IMR-90 (cell line): Measurements from ENCODE around the gene ANKRD52. TPM values are rescaled to one million over a fixed set of nuclear protein-coding genes. Genes with fewer than 3 reads are reported as not detected.

Experiments
- ATAC-seq: fragments of 200-7000 bp; cut with Tn5 transposase; 2 replicates; pipeline ENCODE4 v1.9.1; 2020; ENCODE audit warnings: low read depth, mild to moderate bottlenecking, moderate library complexity
- BruUV-seq: library from RNA; stranded (reverse); fragments of 400-500 nt; replicated peaks from 2 replicates; lab custom pipeline; 2021; lab: Mats Ljungman, UMichigan
- CTCF ChIA-PET: fragments of 300-600 bp; formaldehyde crosslinking; extraction: SDS; loops from one replicate; lab custom pipeline; 2021; ENCODE audit warnings: antibody characterized with exemption; lab: Yijun Ruan, JAX
- POLR2A ChIA-PET: fragments of 300-600 bp; sonication (Branson Sonifier 250); formaldehyde crosslinking; loops from one replicate; lab custom pipeline; 2022; ENCODE audit warnings: antibody characterized with exemption; ENCODE audit not compliant: unreplicated experiment; lab: Charles Lee
- DNase-seq: peaks from one replicate; pipeline ENCODE4 v3.0.0; 2013
- H2AFZ ChIP-seq: replicated peaks from 2 replicates; pipeline ENCODE3; 2013; ENCODE audit warnings: low read length, mild to moderate bottlenecking; ENCODE audit not compliant: poor library complexity
- H2AK5ac ChIP-seq: 2 replicates; pipeline ENCODE4 v1.6.1; 2013; ENCODE audit warnings: low read depth, low read length, inconsistent platforms
- H2AK9ac ChIP-seq: replicated peaks from 2 replicates; pipeline ENCODE3; 2013; ENCODE audit warnings: mild to moderate bottlenecking, low read depth, low read length, moderate library complexity; ENCODE audit not compliant: poor library complexity
- H2BK120ac ChIP-seq: 2 replicates; pipeline ENCODE4 v1.6.1; 2013; ENCODE audit warnings: low read depth, low read length, inconsistent platforms
- H2BK15ac ChIP-seq: 3 replicates; pipeline ENCODE4 v1.6.1; 2013; ENCODE audit warnings: low read depth, low read length, inconsistent platforms
- H2BK20ac ChIP-seq: 2 replicates; pipeline ENCODE4 v1.6.1; 2013; ENCODE audit warnings: low read depth, mild to moderate bottlenecking, inconsistent platforms, low read length, moderate library complexity
- H2BK5ac ChIP-seq: 2 replicates; pipeline ENCODE4 v1.6.1; 2013; ENCODE audit warnings: mild to moderate bottlenecking, low read depth, low read length, inconsistent platforms; ENCODE audit not compliant: poor library complexity, severe bottlenecking
- H3K14ac ChIP-seq: replicated peaks from 2 replicates; pipeline ENCODE4 v1.6.1; 2013; ENCODE audit warnings: low read depth, low read length, inconsistent platforms
- H3K18ac ChIP-seq: 2 replicates; pipeline ENCODE4 v1.6.1; 2013; ENCODE audit warnings: low read depth, low read length, control low read depth
- H3K23ac ChIP-seq: 2 replicates; pipeline ENCODE4 v1.6.1; 2013; ENCODE audit warnings: low read depth, low read length, inconsistent platforms
- H3K27ac ChIP-seq: 2 replicates; pipeline ENCODE4 v1.5.1; 2013; ENCODE audit warnings: mild to moderate bottlenecking, control low read depth, low read length; ENCODE audit not compliant: insufficient read depth
- H3K27me3 ChIP-seq: 2 replicates; pipeline ENCODE4 v1.6.1; 2013; ENCODE audit warnings: low read length; ENCODE audit not compliant: control insufficient read depth, insufficient read depth
- H3K36me3 ChIP-seq: 2 replicates; pipeline ENCODE4 v1.6.1; 2013; ENCODE audit warnings: low read length, mixed read lengths; ENCODE audit not compliant: control insufficient read depth, insufficient read depth
- H3K4ac ChIP-seq: 2 replicates; pipeline ENCODE4 v1.6.1; 2013; ENCODE audit warnings: low read depth, low read length, inconsistent platforms
- H3K4me1 ChIP-seq: 2 replicates; pipeline ENCODE4 v1.6.1; 2013; ENCODE audit warnings: low read length, mixed read lengths; ENCODE audit not compliant: control insufficient read depth, insufficient read depth
- H3K4me2 ChIP-seq: 2 replicates; pipeline ENCODE4 v1.6.1; 2013; ENCODE audit warnings: low read depth, mild to moderate bottlenecking, control low read depth, low read length, moderate library complexity
- H3K4me3 ChIP-seq: 2 replicates; pipeline ENCODE4 v1.5.1; 2013; ENCODE audit warnings: low read depth, mild to moderate bottlenecking, control low read depth, low read length, moderate library complexity; ENCODE audit not compliant: insufficient read depth
- H3K56ac ChIP-seq: 2 replicates; pipeline ENCODE4 v1.6.1; 2013; ENCODE audit warnings: low read length, inconsistent platforms; ENCODE audit not compliant: insufficient read depth; ENCODE audit errors: extremely low read depth
- H3K79me1 ChIP-seq, 2 experiments: 2 replicates each; pipeline ENCODE4 v1.6.1; 2013; ENCODE audit warnings: low read length in 2 of 2, inconsistent platforms in 1 of 2, low read depth in 1 of 2
- H3K9ac ChIP-seq: 2 replicates; pipeline ENCODE4 v1.6.1; 2013; ENCODE audit warnings: low read depth, low read length, control low read depth
- H3K9me1 ChIP-seq: 2 replicates; pipeline ENCODE4 v1.6.1; 2013; ENCODE audit warnings: low read length, inconsistent platforms; ENCODE audit not compliant: insufficient read depth
- H3K9me3 ChIP-seq: 2 replicates; pipeline ENCODE4 v1.6.1; 2013; ENCODE audit warnings: low read length; ENCODE audit not compliant: control insufficient read depth, insufficient read depth
- H4K20me1 ChIP-seq: 2 replicates; pipeline ENCODE4 v1.6.1; 2013; ENCODE audit warnings: low read length, inconsistent platforms; ENCODE audit not compliant: insufficient read depth
- H4K5ac ChIP-seq: 2 replicates; pipeline ENCODE4 v1.6.1; 2013; ENCODE audit warnings: mild to moderate bottlenecking, low read depth, low read length, control low read depth
- H4K8ac ChIP-seq, 2 experiments: 2 replicates each; pipeline ENCODE4 v1.6.1; 2013; ENCODE audit warnings: low read depth in 2 of 2, low read length in 2 of 2, control low read depth in 1 of 2, inconsistent platforms in 1 of 2
- H4K91ac ChIP-seq: 2 replicates; pipeline ENCODE4 v1.6.1; 2013; ENCODE audit warnings: low read depth, low read length, inconsistent platforms; ENCODE audit not compliant: insufficient read depth
- BHLHE40 ChIP-seq: fragments of 150-350 bp; IDR thresholded peaks from 2 replicates; pipeline ENCODE4 v1.6.1; 2016; ENCODE audit warnings: mild to moderate bottlenecking, low read depth, low read length
- CEBPB ChIP-seq: IDR thresholded peaks from 2 replicates; pipeline ENCODE4 v1.6.1; 2012; ENCODE audit warnings: low read depth, low read length, improper control_type of control experiment
- CHD1 ChIP-seq: IDR thresholded peaks from 2 replicates; pipeline ENCODE4 v1.6.1; 2012; ENCODE audit warnings: low read depth, low read length, improper control_type of control experiment
- MAFK ChIP-seq: IDR thresholded peaks from 2 replicates; pipeline ENCODE4 v1.6.1; 2012; ENCODE audit warnings: low read depth, low read length, improper control_type of control experiment
- MAZ ChIP-seq: IDR thresholded peaks from 2 replicates; pipeline ENCODE4 v1.6.1; 2012; ENCODE audit warnings: low read depth, mild to moderate bottlenecking, low read length, improper control_type of control experiment, moderate library complexity, borderline replicate concordance
- MXI1 ChIP-seq: IDR thresholded peaks from 2 replicates; pipeline ENCODE4 v1.6.1; 2012; ENCODE audit warnings: low read depth, mild to moderate bottlenecking, low read length, moderate library complexity, borderline replicate concordance
- POLR2A ChIP-seq: IDR thresholded peaks from 2 replicates; pipeline ENCODE4 v1.6.1; 2012; ENCODE audit warnings: mild to moderate bottlenecking, low read depth, low read length
- RAD21 ChIP-seq: IDR thresholded peaks from 2 replicates; pipeline ENCODE4 v1.6.1; 2012; ENCODE audit warnings: low read length, improper control_type of control experiment
- RCOR1 ChIP-seq: IDR thresholded peaks from 2 replicates; pipeline ENCODE4 v1.6.1; 2012; ENCODE audit warnings: mild to moderate bottlenecking, low read length, improper control_type of control experiment; ENCODE audit not compliant: insufficient replicate concordance
- SMC3 ChIP-seq: fragments of 150-350 bp; IDR thresholded peaks from 2 replicates; pipeline ENCODE4 v1.6.1; 2016; ENCODE audit warnings: low read depth, mild to moderate bottlenecking, antibody characterized with exemption, low read length, moderate library complexity
- WGBS, 2 experiments: methylation state at CpG; one replicate each; pipeline versions ENCODE4 v1.1.5 to v1.1.7; 2013; ENCODE audit warnings: missing lambda C conversion rate in 2 of 2; ENCODE audit not compliant: insufficient read length in 1 of 2; ENCODE audit errors: extremely low coverage in 2 of 2; 5-methylcytosine and 5-hydroxymethylcytosine counted together
- dilution Hi-C: fragments of 300-500 bp; cut with HindIII; formaldehyde crosslinking; loops from one replicate; pipeline ENCODE4 v1.14.3; 2018; ENCODE audit warnings: low sequenced_read_pairs; ENCODE audit not compliant: unreplicated experiment
- in situ Hi-C: fragments of 300-500 bp; cut with MboI; formaldehyde crosslinking; loops from 3 replicates; pipeline ENCODE4 v1.14.3; 2019; ENCODE audit warnings: low sequenced_read_pairs, inconsistent platforms, mixed read lengths
- intact Hi-C: fragments of 100-400 bp; cut with micrococcal nuclease; formaldehyde crosslinking; loops from 2 replicates; pipeline ENCODE4 v1.10.0; 2022
- polyA plus RNA-seq, 3 experiments: library from polyadenylated mRNA; depleted of rRNA; stranded (reverse); fragments of >200 nt; gene quantifications; 2 replicates each; pipeline ENCODE4 v1.2.3, GENCODE V29; 2012; ENCODE audit warnings: low replicate concordance in 1 of 3
- total RNA-seq: library from RNA; depleted of rRNA; stranded (reverse); fragments of >200 nt; gene quantifications from 2 replicates; pipeline ENCODE4 v1.2.3, GENCODE V29; 2012
- TF ChIP-seq, protein P1 (sequence below): fragments of 150-350 bp; IDR thresholded peaks from 2 replicates; pipeline ENCODE4 v1.6.1; 2017; ENCODE audit warnings: mild to moderate bottlenecking, antibody characterized with exemption, low read length, low read depth
- TF ChIP-seq, protein P2 (sequence below): fragments of 150-350 bp; IDR thresholded peaks from 2 replicates; pipeline ENCODE4 v1.6.1; 2016; ENCODE audit warnings: low read depth, mild to moderate bottlenecking, low read length, moderate library complexity, borderline replicate concordance
- TF ChIP-seq, protein P3 (sequence below): conservative IDR thresholded peaks from 2 replicates; pipeline ENCODE4 v1.5.1; 2012; ENCODE audit warnings: mild to moderate bottlenecking, low read depth, low read length, improper control_type of control experiment

The ANKRD52 gene
- total and polyA plus RNA-seq, 2 of the 4 experiments (the other 2 are of a cell fraction): 15.4 to 35.9 TPM

DNA sequence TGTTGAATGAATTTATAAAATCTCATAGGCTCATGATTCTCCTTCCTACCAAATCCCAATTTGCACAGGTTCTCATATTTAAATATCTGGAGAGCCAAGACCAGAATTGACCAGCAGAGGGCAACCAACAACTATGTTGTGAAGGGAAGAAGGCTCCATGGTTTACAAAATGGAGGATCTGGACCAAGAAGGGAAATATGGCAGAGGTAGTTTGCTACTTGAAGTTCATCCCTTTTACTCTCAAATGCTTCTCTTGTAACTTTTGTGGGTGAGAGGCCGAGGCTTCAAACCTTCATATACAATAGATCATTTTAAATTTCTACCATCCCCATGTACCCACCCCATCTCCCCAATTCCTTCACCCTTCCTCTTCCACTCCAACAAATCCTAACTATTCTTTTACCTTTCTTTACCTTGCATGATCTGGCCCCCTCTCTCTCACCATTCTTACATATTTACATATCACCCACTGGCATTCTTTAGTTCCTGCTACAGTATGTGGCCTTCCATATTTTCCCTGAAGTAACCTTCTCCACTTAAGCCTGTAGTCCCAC lies 65.1 kb downstream of the ANKRD52 start:
- peak overlapping the region; percentile 1; the same call in 1 of the 2 replicates for H2BK120ac ChIP-seq
- H4K91ac ChIP-seq: peak overlapping the region; percentile 31; the same call in 1 of the 2 replicates
- peaks cover 6% of the 10 kb centered on the region; the same call in 1 of the 2 replicates for H4K20me1 ChIP-seq
- H4K5ac ChIP-seq: peak overlapping the region; percentile 93
- 0 out of 3 replicates have a peak overlapping the region, but pooled peaks have one; percentile 18 for H2BK15ac ChIP-seq
- no peak overlapping the region for H2AK5ac ChIP-seq
- H3K14ac ChIP-seq: no peak overlapping the region
- no peak overlapping the region for H3K4me3 ChIP-seq
- H3K9me1 ChIP-seq: 0 out of 2 replicates have a peak, but pooled peaks cover 3% of the 10 kb centered on the region
- no peak overlapping the region for H3K23ac ChIP-seq
- peaks cover 4 to 8% of the 10 kb centered on the region in 2 experiments; a peak in 3 of 4 replicates for H3K79me1 ChIP-seq
- peak overlapping the region; percentile 1; the same call in 1 of the 2 replicates for H3K4ac ChIP-seq
- TF ChIP-seq POLR2A: no peak
- no peak for TF ChIP-seq MAFK
- TF ChIP-seq RCOR1: no peak
- TF ChIP-seq CEBPB: no peak
- peak; percentile 83 for TF ChIP-seq SMC3
- TF ChIP-seq MAZ: no peak
- TF ChIP-seq, protein P1, sequence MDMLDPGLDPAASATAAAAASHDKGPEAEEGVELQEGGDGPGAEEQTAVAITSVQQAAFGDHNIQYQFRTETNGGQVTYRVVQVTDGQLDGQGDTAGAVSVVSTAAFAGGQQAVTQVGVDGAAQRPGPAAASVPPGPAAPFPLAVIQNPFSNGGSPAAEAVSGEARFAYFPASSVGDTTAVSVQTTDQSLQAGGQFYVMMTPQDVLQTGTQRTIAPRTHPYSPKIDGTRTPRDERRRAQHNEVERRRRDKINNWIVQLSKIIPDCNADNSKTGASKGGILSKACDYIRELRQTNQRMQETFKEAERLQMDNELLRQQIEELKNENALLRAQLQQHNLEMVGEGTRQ: no peak
- TF ChIP-seq CHD1: no peak
- TF ChIP-seq RAD21: peak; percentile 86
- TF ChIP-seq MXI1: no peak
- TF ChIP-seq, protein P2, sequence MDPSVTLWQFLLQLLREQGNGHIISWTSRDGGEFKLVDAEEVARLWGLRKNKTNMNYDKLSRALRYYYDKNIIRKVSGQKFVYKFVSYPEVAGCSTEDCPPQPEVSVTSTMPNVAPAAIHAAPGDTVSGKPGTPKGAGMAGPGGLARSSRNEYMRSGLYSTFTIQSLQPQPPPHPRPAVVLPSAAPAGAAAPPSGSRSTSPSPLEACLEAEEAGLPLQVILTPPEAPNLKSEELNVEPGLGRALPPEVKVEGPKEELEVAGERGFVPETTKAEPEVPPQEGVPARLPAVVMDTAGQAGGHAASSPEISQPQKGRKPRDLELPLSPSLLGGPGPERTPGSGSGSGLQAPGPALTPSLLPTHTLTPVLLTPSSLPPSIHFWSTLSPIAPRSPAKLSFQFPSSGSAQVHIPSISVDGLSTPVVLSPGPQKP: no peak
- TF ChIP-seq, protein P3, sequence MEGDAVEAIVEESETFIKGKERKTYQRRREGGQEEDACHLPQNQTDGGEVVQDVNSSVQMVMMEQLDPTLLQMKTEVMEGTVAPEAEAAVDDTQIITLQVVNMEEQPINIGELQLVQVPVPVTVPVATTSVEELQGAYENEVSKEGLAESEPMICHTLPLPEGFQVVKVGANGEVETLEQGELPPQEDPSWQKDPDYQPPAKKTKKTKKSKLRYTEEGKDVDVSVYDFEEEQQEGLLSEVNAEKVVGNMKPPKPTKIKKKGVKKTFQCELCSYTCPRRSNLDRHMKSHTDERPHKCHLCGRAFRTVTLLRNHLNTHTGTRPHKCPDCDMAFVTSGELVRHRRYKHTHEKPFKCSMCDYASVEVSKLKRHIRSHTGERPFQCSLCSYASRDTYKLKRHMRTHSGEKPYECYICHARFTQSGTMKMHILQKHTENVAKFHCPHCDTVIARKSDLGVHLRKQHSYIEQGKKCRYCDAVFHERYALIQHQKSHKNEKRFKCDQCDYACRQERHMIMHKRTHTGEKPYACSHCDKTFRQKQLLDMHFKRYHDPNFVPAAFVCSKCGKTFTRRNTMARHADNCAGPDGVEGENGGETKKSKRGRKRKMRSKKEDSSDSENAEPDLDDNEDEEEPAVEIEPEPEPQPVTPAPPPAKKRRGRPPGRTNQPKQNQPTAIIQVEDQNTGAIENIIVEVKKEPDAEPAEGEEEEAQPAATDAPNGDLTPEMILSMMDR: peak; percentile 95
- no peak for TF ChIP-seq BHLHE40
- H4K8ac ChIP-seq: peak overlapping the region; percentile 87 to 98
- no CpG with 5 or more reads among the region's 1 CpG for WGBS, 2 experiments
- H3K9me3 ChIP-seq: no peaks in the 10 kb centered on the region
- ChIA-PET CTCF (interaction anchor here (0.6 to 1.0 kb wide), 2 partner anchors 28 to 57 kb away, joined by 3 to 7 read pairs; partner anchors contain the start of gene RNF41), POLR2A (no interaction called here)
- in situ Hi-C loops: no loop called here
- no peak overlapping the region for H2AFZ ChIP-seq
- DNase-seq (peak; percentile 87), ATAC-seq (0 out of 2 replicates have a peak, but pooled peaks have one; percentile 9)
- H3K27ac ChIP-seq: no peak overlapping the region
- H2BK20ac ChIP-seq: peak overlapping the region; percentile 38; the same call in 1 of the 2 replicates
- no peak overlapping the region for H3K4me2 ChIP-seq
- H3K4me1 ChIP-seq: peaks cover 2% of the 10 kb centered on the region
- H2BK5ac ChIP-seq: peak overlapping the region; percentile 44
- no TSS peak for BruUV-seq
- H3K36me3 ChIP-seq: no peaks in the 10 kb centered on the region
- no peaks in the 10 kb centered on the region for H3K27me3 ChIP-seq
- no peak overlapping the region for H2AK9ac ChIP-seq
- H3K56ac ChIP-seq: no peak overlapping the region
- intact Hi-C loops: loop anchor here (1.0 to 2.0 kb wide), 4 partner anchors 31 to 272 kb away; partner anchors contain the start of gene NABP2
- dilution Hi-C loops: no loop called here
- H3K9ac ChIP-seq: no peak overlapping the region
- H3K18ac ChIP-seq: no peak overlapping the region
